HepG2 (cell line): ENCODE measurements around the gene CHKA. TPM values are rescaled to one million over a fixed set of nuclear protein-coding genes. Genes with fewer than 3 reads are reported as not detected.
A peak's percentile ranks its signal among the peaks of the same experiment; 100 is the strongest.

Experiments
- ATAC-seq: fragments of 200-7000 bp; cut with Tn5 transposase; 3 replicates; pipeline ENCODE4 v1.9.1; 2020; ENCODE audit warnings: mild to moderate bottlenecking, moderate library complexity
- BruUV-seq: library from RNA; stranded (reverse); fragments of 400-500 nt; replicated peaks from 2 replicates; lab custom pipeline; 2021; lab: Mats Ljungman, UMichigan
- CTCF ChIA-PET: fragments of 300-600 bp; formaldehyde crosslinking; extraction: SDS; loops from one replicate; lab custom pipeline; 2021; ENCODE audit warnings: low total read pairs, inconsistent platforms, low intra/inter-chr PET ratio; lab: Yijun Ruan, JAX
- POLR2A ChIA-PET: fragments of 350-600 bp; sonication (Branson Sonifier 250); formaldehyde crosslinking; loops from one replicate; lab custom pipeline; 2020; ENCODE audit warnings: antibody characterized with exemption, inconsistent platforms; lab: Yijun Ruan, JAX
- DNase-seq: peaks from one replicate; pipeline ENCODE4 v3.0.0-alpha.2; 2015; ENCODE audit warnings: low spot score
- FAIRE-seq: peaks from 3 replicates; lab custom pipeline; 2011; peaks lifted over from hg19 to GRCh38; lab: Jason Lieb, UNC
- H2AFZ ChIP-seq: one replicate; pipeline ENCODE4 v1.6.1; 2011; ENCODE audit warnings: low read length, inconsistent platforms
- H3K27ac ChIP-seq: fragments of 300-600 bp; 3 replicates; pipeline ENCODE4 v1.8.0; 2011; ENCODE audit warnings: mixed run types, mild to moderate bottlenecking, mixed read lengths, low read length, inconsistent platforms; ENCODE audit not compliant: insufficient read depth; ENCODE audit errors: extremely low read length
- H3K27me3 ChIP-seq, 2 experiments: fragments of 200-600 bp in 1 of 2; 2 replicates in 1 of 2; 3 replicates in 1 of 2; pipeline versions ENCODE4 v1.6.0 to v1.8.0; 2011; ENCODE audit warnings: low read length in 2 of 2, mild to moderate bottlenecking in 2 of 2, moderate library complexity in 2 of 2, inconsistent platforms in 1 of 2; ENCODE audit not compliant: insufficient read depth in 2 of 2, control insufficient read depth in 1 of 2
- H3K36me3 ChIP-seq, 2 experiments: fragments of 200-600 bp in 1 of 2; replicated peaks in 1 of 2; 2 replicates in 1 of 2; 3 replicates in 1 of 2; pipeline versions ENCODE4 v1.5.1 to v1.8.0; 2011; ENCODE audit warnings: low read length in 2 of 2, inconsistent platforms in 1 of 2; ENCODE audit not compliant: insufficient read depth in 2 of 2, control insufficient read depth in 1 of 2
- H3K4me1 ChIP-seq: 2 replicates; pipeline ENCODE4 v1.5.1; 2012; ENCODE audit warnings: low read length, inconsistent platforms; ENCODE audit not compliant: insufficient read depth
- H3K4me2 ChIP-seq: 2 replicates; pipeline ENCODE4 v1.6.0; 2011; ENCODE audit warnings: low read depth, low read length, inconsistent platforms
- H3K4me3 ChIP-seq, 3 experiments: fragments of 200-600 bp in 1 of 3; sonication (generic), shearing (Covaris generic) in 1 of 3; replicated peaks in 1 of 3; 2 replicates each; pipeline ENCODE4 v1.5.1; 2011 to 2016; ENCODE audit warnings: low read length in 3 of 3, inconsistent platforms in 2 of 3, low read depth in 2 of 3, mild to moderate bottlenecking in 2 of 3, control low read depth in 1 of 3, mixed read lengths in 1 of 3; ENCODE audit not compliant: insufficient read depth in 1 of 3
- H3K79me2 ChIP-seq: one replicate; pipeline ENCODE4 v1.6.1; 2011; ENCODE audit warnings: low read length, inconsistent platforms; ENCODE audit not compliant: insufficient read depth
- H3K9ac ChIP-seq: 2 replicates; pipeline ENCODE4 v1.6.0; 2011; ENCODE audit warnings: mild to moderate bottlenecking, low read depth, low read length, inconsistent platforms; ENCODE audit not compliant: insufficient read depth
- H3K9me3 ChIP-seq: 2 replicates; pipeline ENCODE4 v1.5.1; 2012; ENCODE audit warnings: mild to moderate bottlenecking, low read length
- H4K20me1 ChIP-seq: 2 replicates; pipeline ENCODE4 v1.6.0; 2011; ENCODE audit warnings: inconsistent platforms, mild to moderate bottlenecking, low read length, moderate library complexity; ENCODE audit not compliant: insufficient read depth
- CAMTA2 ChIP-seq: sonication (generic); formaldehyde crosslinking; IDR thresholded peaks from 2 replicates; pipeline ENCODE4 v1.4.0; 2020; ENCODE audit warnings: mild to moderate bottlenecking, missing genetic modification reagents, borderline replicate concordance
- GTF3A ChIP-seq: sonication (generic); formaldehyde crosslinking; conservative IDR thresholded peaks from 2 replicates; pipeline ENCODE4 v1.4.0; 2020; ENCODE audit warnings: mild to moderate bottlenecking, missing genetic modification reagents
- HOXA7 ChIP-seq: sonication (generic); formaldehyde crosslinking; IDR thresholded peaks from 2 replicates; pipeline ENCODE4 v1.8.1; 2022; ENCODE audit warnings: mild to moderate bottlenecking, missing genetic modification reagents, moderate library complexity
- KDM1A ChIP-seq: IDR thresholded peaks from 2 replicates; pipeline ENCODE4 v1.6.1; 2016; ENCODE audit warnings: missing compliant biosample characterization
- MAFF ChIP-seq: IDR thresholded peaks from 2 replicates; pipeline ENCODE4 v1.6.1; 2011; ENCODE audit warnings: low read depth, low read length, improper control_type of control experiment
- MAFK ChIP-seq, 2 experiments: IDR thresholded peaks in 1 of 2; conservative IDR thresholded peaks in 1 of 2; 2 replicates each; pipeline ENCODE4 v1.6.1; 2011; ENCODE audit warnings: improper control_type of control experiment in 2 of 2, low read length in 2 of 2
- NCOA2 ChIP-seq: sonication (generic); formaldehyde crosslinking; IDR thresholded peaks from 2 replicates; pipeline ENCODE4 v1.8.0; 2022; ENCODE audit warnings: inconsistent platforms
- TBX2 ChIP-seq: sonication (generic); formaldehyde crosslinking; IDR thresholded peaks from 2 replicates; pipeline ENCODE4 v1.5.0; 2020; ENCODE audit warnings: missing genetic modification reagents, mild to moderate bottlenecking, borderline replicate concordance
- ZBTB42 ChIP-seq: sonication (generic); formaldehyde crosslinking; IDR thresholded peaks from 2 replicates; pipeline ENCODE4 v1.5.0; 2020; ENCODE audit warnings: mild to moderate bottlenecking, missing genetic modification reagents
- ZMYM4 ChIP-seq: sonication (generic); formaldehyde crosslinking; IDR thresholded peaks from 2 replicates; pipeline ENCODE4 v1.8.1; 2023; ENCODE audit warnings: mild to moderate bottlenecking, missing genetic modification reagents
- WGBS: methylation state at CpG from one replicate; pipeline ENCODE4 v1.1.6; 2017; ENCODE audit warnings: low lambda C conversion rate; 5-methylcytosine and 5-hydroxymethylcytosine counted together
- in situ Hi-C: cut with HindIII; loops from 2 replicates; pipeline ENCODE4 v1.10.0; 2017; ENCODE audit warnings: low pct_unique_long_range_greater_than_20kb; ENCODE audit not compliant: extremely low pct_ligation_motif_present
- intact Hi-C: fragments of 100-400 bp; cut with micrococcal nuclease; formaldehyde crosslinking; loops from one replicate; pipeline ENCODE4 v1.10.0; 2022; ENCODE audit not compliant: unreplicated experiment
- polyA plus RNA-seq, 8 experiments: library from polyadenylated mRNA; depleted of rRNA in 3 of 8; stranded (reverse) in 7 of 8; unstranded in 1 of 8; fragments of >200 nt; fragmentation: Illumina TruSeq in 4 of 8; extraction: Trizol in 4 of 8; gene quantifications; 2 replicates each; pipeline versions ENCODE4 v1.2.1 to v1.2.3, GENCODE V29; 2011 to 2016; ENCODE audit warnings: low read depth in 4 of 8, missing spikeins in 1 of 8, mixed read lengths in 1 of 8; ENCODE audit not compliant: insufficient read depth in 1 of 8
- total RNA-seq, 5 experiments: library from RNA; depleted of rRNA; stranded (reverse); fragments of >200 nt; fragmentation: Illumina TruSeq; extraction: Trizol; gene quantifications; 2 replicates each; pipeline ENCODE4 v1.2.3, GENCODE V29; 2016; ENCODE audit warnings: low read depth in 1 of 5
- TF ChIP-seq, protein P1 (sequence below): sonication (generic); formaldehyde crosslinking; conservative IDR thresholded peaks from 2 replicates; pipeline ENCODE4 v1.8.0; 2022; ENCODE audit warnings: mild to moderate bottlenecking, moderate library complexity, missing genetic modification reagents
- TF ChIP-seq, protein P2 (sequence below): sonication (generic); formaldehyde crosslinking; IDR thresholded peaks from 2 replicates; pipeline ENCODE4 v1.4.0; 2020; ENCODE audit warnings: missing genetic modification reagents

The CHKA gene
- total and polyA plus RNA-seq, 2 of the 13 experiments (the other 11 are each of a cell fraction or from before 2014, with no cell fraction given), result 71.6 to 92.7 TPM

DNA sequence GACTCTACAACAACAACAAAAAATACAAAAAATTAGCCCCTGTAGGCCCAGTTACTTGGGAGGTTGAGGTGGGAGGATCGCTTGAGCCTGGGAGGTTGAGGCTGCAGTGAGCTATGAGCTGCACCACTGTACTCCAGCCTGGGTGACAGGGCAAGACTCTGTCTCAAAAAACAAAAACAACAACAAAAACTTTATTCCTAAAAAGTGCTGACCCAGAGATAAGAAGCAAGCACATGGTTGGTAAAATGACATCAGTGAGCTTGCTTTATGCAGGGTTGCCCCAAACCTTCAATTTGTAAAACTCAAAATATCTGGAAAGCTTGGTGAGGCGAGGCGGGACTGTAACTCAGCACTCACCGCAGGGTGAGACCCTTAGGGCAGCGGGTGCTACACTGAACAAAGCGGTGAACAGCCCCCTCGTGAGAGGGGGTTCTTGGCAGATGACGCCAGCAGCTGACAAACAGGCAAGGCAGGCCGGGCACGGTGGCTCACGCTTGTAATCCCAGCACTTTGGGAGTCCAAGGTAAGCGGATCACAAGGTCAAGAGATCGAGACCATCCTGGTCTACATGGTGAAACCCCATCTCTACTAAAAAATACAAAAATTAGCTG, 85.8 kb downstream of the CHKA start:
- ATAC-seq (no peak), DNase-seq (no peak), FAIRE-seq (no peak)
- H3K27me3 ChIP-seq, result no peaks in the 10 kb centered on the region; a peak in 1 of 5 replicates
- no peak overlapping the region for H3K4me3 ChIP-seq
- no peak overlapping the region for H3K4me2 ChIP-seq
- peaks cover 29% of the 10 kb centered on the region for H3K79me2 ChIP-seq
- no peak overlapping the region for H3K9ac ChIP-seq
- intact Hi-C loops, result no loop called here
- H4K20me1 ChIP-seq, result no peaks in the 10 kb centered on the region
- in situ Hi-C loops, result no loop called here
- WGBS, result 95% methylated on average over 12 of the region's 13 CpGs
- H2AFZ ChIP-seq, result no peak overlapping the region
- H3K27ac ChIP-seq, result no peak overlapping the region
- BruUV-seq, result TSS peak; percentile 5
- POLR2A ChIA-PET, result interaction anchor here (0.7 kb wide), 1 partner anchor 181 kb away, joined by 3 read pairs; no protein-coding TSS in a partner anchor
- H3K9me3 ChIP-seq, result no peaks in the 10 kb centered on the region
- CTCF ChIA-PET, result no interaction called here
- peaks cover 8 to 13% of the 10 kb centered on the region in 2 experiments; a peak in 3 of 5 replicates for H3K36me3 ChIP-seq
- peaks cover 36% of the 10 kb centered on the region for H3K4me1 ChIP-seq
- TF ChIP-seq ZBTB42 (CRISPR knock-in tag), result no peak
- TF ChIP-seq, protein P1, sequence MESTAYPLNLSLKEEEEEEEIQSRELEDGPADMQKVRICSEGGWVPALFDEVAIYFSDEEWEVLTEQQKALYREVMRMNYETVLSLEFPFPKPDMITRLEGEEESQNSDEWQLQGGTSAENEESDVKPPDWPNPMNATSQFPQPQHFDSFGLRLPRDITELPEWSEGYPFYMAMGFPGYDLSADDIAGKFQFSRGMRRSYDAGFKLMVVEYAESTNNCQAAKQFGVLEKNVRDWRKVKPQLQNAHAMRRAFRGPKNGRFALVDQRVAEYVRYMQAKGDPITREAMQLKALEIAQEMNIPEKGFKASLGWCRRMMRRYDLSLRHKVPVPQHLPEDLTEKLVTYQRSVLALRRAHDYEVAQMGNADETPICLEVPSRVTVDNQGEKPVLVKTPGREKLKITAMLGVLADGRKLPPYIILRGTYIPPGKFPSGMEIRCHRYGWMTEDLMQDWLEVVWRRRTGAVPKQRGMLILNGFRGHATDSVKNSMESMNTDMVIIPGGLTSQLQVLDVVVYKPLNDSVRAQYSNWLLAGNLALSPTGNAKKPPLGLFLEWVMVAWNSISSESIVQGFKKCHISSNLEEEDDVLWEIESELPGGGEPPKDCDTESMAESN, result no peak
- no peak for TF ChIP-seq HOXA7 (CRISPR knock-in tag)
- no peak for TF ChIP-seq GTF3A (CRISPR knock-in tag)
- peak; percentile 39 to 47; a peak in 3 of 4 replicates for TF ChIP-seq MAFK (conservative IDR thresholded peaks at IDR 0.05 in 1 of 2, IDR thresholded peaks at IDR 0.05 in 1 of 2; ENCODE audit: low read length in 2 of 2)
- TF ChIP-seq MAFF, result 0 out of 2 replicates have a peak, but pooled peaks have one; percentile 30
- TF ChIP-seq CAMTA2 (CRISPR knock-in tag), result no peak
- TF ChIP-seq, protein P2, sequence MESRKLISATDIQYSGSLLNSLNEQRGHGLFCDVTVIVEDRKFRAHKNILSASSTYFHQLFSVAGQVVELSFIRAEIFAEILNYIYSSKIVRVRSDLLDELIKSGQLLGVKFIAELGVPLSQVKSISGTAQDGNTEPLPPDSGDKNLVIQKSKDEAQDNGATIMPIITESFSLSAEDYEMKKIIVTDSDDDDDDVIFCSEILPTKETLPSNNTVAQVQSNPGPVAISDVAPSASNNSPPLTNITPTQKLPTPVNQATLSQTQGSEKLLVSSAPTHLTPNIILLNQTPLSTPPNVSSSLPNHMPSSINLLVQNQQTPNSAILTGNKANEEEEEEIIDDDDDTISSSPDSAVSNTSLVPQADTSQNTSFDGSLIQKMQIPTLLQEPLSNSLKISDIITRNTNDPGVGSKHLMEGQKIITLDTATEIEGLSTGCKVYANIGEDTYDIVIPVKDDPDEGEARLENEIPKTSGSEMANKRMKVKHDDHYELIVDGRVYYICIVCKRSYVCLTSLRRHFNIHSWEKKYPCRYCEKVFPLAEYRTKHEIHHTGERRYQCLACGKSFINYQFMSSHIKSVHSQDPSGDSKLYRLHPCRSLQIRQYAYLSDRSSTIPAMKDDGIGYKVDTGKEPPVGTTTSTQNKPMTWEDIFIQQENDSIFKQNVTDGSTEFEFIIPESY (CRISPR knock-in tag), result no peak
- no peak for TF ChIP-seq KDM1A
- TF ChIP-seq TBX2 (CRISPR knock-in tag), result no peak
- TF ChIP-seq NCOA2 (CRISPR knock-in tag), result no peak
- TF ChIP-seq ZMYM4 (CRISPR knock-in tag), result no peak
